ENCODE data around the gene DNASE1L1. TPM values are rescaled to one million over a fixed set of nuclear protein-coding genes. Genes with fewer than 3 reads are reported as not detected.
"Not testable (repeated sequence)": the region's sequence is repeated elsewhere in the genome, so short reads cannot be mapped to it uniquely, and the experiment has no call there.

DNASE1L1 gene
- total RNA-seq, 1 experiment from 2014 or later: 8.8 TPM

GRCh38 chrX:154388649-154389048, 20.4 kb downstream of the DNASE1L1 start:
- H3K4me3 Mint-ChIP-seq (ENCODE audit: unreplicated experiment); H3K36me3 ChIP-seq (ENCODE audit: control insufficient read depth, insufficient read depth, low read length); CTCF ChIA-PET; H3K4me1 Mint-ChIP-seq (ENCODE audit: low read depth, unreplicated experiment); intact Hi-C loops (cut with micrococcal nuclease; ENCODE audit: unreplicated experiment); H3K4me1 ChIP-seq; H3K9me3 ChIP-seq; H3K27me3 Mint-ChIP-seq (ENCODE audit: insufficient read depth, unreplicated experiment); H3K9me3 Mint-ChIP-seq (ENCODE audit: unreplicated experiment); H3K4me3 ChIP-seq (ENCODE audit: low read depth, low read length); H3K27me3 ChIP-seq (replicated peaks; ENCODE audit: control insufficient read depth, insufficient read depth, low read length); H3K36me3 Mint-ChIP-seq (ENCODE audit: insufficient read depth, unreplicated experiment); POLR2A ChIA-PET; DNase-seq; BruUV-seq (replicated peaks); H3K27ac Mint-ChIP-seq (ENCODE audit: unreplicated experiment): not testable (repeated sequence)

- DNase-seq; H3K27me3 ChIP-seq (replicated peaks; ENCODE audit: control insufficient read depth, insufficient read depth, low read length); H3K27ac Mint-ChIP-seq (ENCODE audit: unreplicated experiment); BruUV-seq (replicated peaks); H3K4me3 ChIP-seq (ENCODE audit: low read depth, low read length); H3K9me3 Mint-ChIP-seq (ENCODE audit: unreplicated experiment); H3K4me1 ChIP-seq; H3K9me3 ChIP-seq; H3K4me3 Mint-ChIP-seq (ENCODE audit: unreplicated experiment); H3K27me3 Mint-ChIP-seq (ENCODE audit: insufficient read depth, unreplicated experiment); H3K4me1 Mint-ChIP-seq (ENCODE audit: low read depth, unreplicated experiment); CTCF ChIA-PET; intact Hi-C loops (cut with micrococcal nuclease; ENCODE audit: unreplicated experiment); POLR2A ChIA-PET; H3K36me3 ChIP-seq (ENCODE audit: control insufficient read depth, insufficient read depth, low read length): not testable (repeated sequence)
- peaks cover 15% of the 10 kb centered on the region for H3K36me3 Mint-ChIP-seq (ENCODE audit: insufficient read depth, unreplicated experiment)
Measured at GRCh38 chrX:154388094-154388493, 21.0 kb downstream of the DNASE1L1 start.

GRCh38 chrX:154384284-154384892, 24.7 kb downstream of the DNASE1L1 start:
- H3K27me3 ChIP-seq (replicated peaks; ENCODE audit: control insufficient read depth, insufficient read depth, low read length): no peaks in the 10 kb centered on the region
- H3K4me1 Mint-ChIP-seq (ENCODE audit: low read depth, unreplicated experiment): peaks cover 6% of the 10 kb centered on the region
- H3K27ac Mint-ChIP-seq (ENCODE audit: unreplicated experiment): no peak overlapping the region
- no peaks in the 10 kb centered on the region for H3K27me3 Mint-ChIP-seq (ENCODE audit: insufficient read depth, unreplicated experiment)
- ChIA-PET POLR2A (interaction anchor here (0.6 kb wide), 1 partner anchor 13 kb away, joined by 4 read pairs; no protein-coding TSS in a partner anchor), CTCF (interaction anchor here (0.6 to 0.9 kb wide), 2 partner anchors 11 to 32 kb away, joined by 3 read pairs; no protein-coding TSS in a partner anchor)
- intact Hi-C loops (cut with micrococcal nuclease; ENCODE audit: unreplicated experiment): no loop called here
- BruUV-seq (replicated peaks): no TSS peak
- no peaks in the 10 kb centered on the region; the same call in 1 of the 2 replicates for H3K36me3 ChIP-seq (ENCODE audit: control insufficient read depth, insufficient read depth, low read length)
- H3K36me3 Mint-ChIP-seq (ENCODE audit: insufficient read depth, unreplicated experiment): peaks cover 47% of the 10 kb centered on the region
- H3K4me3 ChIP-seq (ENCODE audit: low read depth, low read length): no peak overlapping the region
- DNase-seq: no peak
- H3K4me1 ChIP-seq: no peaks in the 10 kb centered on the region
- no peak overlapping the region for H3K4me3 Mint-ChIP-seq (ENCODE audit: unreplicated experiment)
- TF ChIP-seq CTCF (IDR thresholded peaks at IDR 0.05; ENCODE audit: insufficient read depth in 1 of 2, low read depth in 1 of 2, low read length in 1 of 2, severe bottlenecking in 1 of 2, unreplicated experiment in 1 of 2): peak in 1 of 2 experiments; percentile 44
- H3K9me3 ChIP-seq: no peaks in the 10 kb centered on the region
- H3K9me3 Mint-ChIP-seq (ENCODE audit: unreplicated experiment): no peaks in the 10 kb centered on the region

GRCh38 chrX:154383359-154384283, 25.4 kb downstream of the DNASE1L1 start:
- no peaks in the 10 kb centered on the region for H3K9me3 Mint-ChIP-seq (ENCODE audit: unreplicated experiment)
- CTCF ChIA-PET: no interaction called here
- no peak overlapping the region for H3K4me3 Mint-ChIP-seq (ENCODE audit: unreplicated experiment)
- no peak for DNase-seq
- no peak overlapping the region for H3K4me3 ChIP-seq (ENCODE audit: low read depth, low read length)
- H3K27me3 Mint-ChIP-seq (ENCODE audit: insufficient read depth, unreplicated experiment): no peaks in the 10 kb centered on the region
- H3K27ac Mint-ChIP-seq (ENCODE audit: unreplicated experiment): no peak overlapping the region
- H3K4me1 ChIP-seq: no peaks in the 10 kb centered on the region
- peaks cover 6% of the 10 kb centered on the region for H3K4me1 Mint-ChIP-seq (ENCODE audit: low read depth, unreplicated experiment)
- POLR2A ChIA-PET: interaction anchor here (0.6 kb wide), 2 partner anchors 14 kb away, joined by 4 to 5 read pairs; no protein-coding TSS in a partner anchor
- intact Hi-C loops (cut with micrococcal nuclease; ENCODE audit: unreplicated experiment): no loop called here
- peaks cover 55% of the 10 kb centered on the region for H3K36me3 Mint-ChIP-seq (ENCODE audit: insufficient read depth, unreplicated experiment)
- no peaks in the 10 kb centered on the region for H3K9me3 ChIP-seq
- no peak for TF ChIP-seq CTCF (IDR thresholded peaks at IDR 0.05; ENCODE audit: insufficient read depth in 1 of 2, low read depth in 1 of 2, low read length in 1 of 2, severe bottlenecking in 1 of 2, unreplicated experiment in 1 of 2)
- BruUV-seq (replicated peaks): no TSS peak
- H3K27me3 ChIP-seq (replicated peaks; ENCODE audit: control insufficient read depth, insufficient read depth, low read length): no peaks in the 10 kb centered on the region
- H3K36me3 ChIP-seq (ENCODE audit: control insufficient read depth, insufficient read depth, low read length): no peaks in the 10 kb centered on the region; the same call in 1 of the 2 replicates

All from Caco-2 (cell line).